Measurements from ENCODE around the gene R3HDM1.

R3HDM1 gene

DNA sequence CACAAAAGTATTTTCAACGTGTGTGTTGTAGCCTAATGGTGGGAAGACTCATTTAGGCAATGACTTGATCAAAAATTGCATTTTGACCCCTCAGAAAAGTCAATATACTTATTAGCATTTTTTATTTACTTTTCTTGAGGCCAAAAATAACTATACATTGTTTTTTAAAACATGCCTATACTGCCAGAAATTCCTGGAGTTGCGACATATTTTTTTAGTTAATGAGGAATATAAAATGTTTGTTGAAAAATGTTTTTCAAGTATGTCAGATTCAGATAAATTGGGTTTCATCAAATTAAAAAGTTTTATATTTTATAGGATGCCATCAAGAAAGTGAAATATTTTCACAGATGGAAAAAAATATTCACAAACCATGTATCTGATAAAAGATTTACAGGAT, 39.6 kb downstream of the R3HDM1 start:
- DNase-seq (ENCODE audit: extremely low read depth, low read depth) = no peak
- TF ChIP-seq, protein P1, sequence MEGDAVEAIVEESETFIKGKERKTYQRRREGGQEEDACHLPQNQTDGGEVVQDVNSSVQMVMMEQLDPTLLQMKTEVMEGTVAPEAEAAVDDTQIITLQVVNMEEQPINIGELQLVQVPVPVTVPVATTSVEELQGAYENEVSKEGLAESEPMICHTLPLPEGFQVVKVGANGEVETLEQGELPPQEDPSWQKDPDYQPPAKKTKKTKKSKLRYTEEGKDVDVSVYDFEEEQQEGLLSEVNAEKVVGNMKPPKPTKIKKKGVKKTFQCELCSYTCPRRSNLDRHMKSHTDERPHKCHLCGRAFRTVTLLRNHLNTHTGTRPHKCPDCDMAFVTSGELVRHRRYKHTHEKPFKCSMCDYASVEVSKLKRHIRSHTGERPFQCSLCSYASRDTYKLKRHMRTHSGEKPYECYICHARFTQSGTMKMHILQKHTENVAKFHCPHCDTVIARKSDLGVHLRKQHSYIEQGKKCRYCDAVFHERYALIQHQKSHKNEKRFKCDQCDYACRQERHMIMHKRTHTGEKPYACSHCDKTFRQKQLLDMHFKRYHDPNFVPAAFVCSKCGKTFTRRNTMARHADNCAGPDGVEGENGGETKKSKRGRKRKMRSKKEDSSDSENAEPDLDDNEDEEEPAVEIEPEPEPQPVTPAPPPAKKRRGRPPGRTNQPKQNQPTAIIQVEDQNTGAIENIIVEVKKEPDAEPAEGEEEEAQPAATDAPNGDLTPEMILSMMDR (IDR thresholded peaks at IDR 0.05; ENCODE audit: low read depth, low read length) = no peak

DNA sequence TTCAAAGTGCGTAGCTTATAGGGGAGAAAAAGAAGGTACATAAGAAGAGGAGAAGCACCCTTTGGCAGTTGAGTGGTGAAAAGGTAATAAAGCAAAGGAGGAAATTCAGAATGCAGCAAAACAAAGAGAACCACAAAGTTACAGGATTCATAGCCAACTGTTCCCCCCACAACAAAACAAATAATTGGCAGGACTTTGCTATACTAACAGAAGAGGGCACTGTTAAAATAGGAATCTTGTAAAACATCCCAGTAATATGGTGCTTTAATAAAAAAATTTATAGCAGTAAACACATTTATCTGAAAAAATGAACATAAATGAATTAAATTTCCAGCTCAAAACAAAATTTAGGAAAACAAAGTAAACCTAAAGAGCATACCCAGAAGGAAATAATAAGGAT, 42.3 kb downstream of the R3HDM1 start:
- DNase-seq (ENCODE audit: extremely low read depth, low read depth) = no peak
- TF ChIP-seq, protein P1 (IDR thresholded peaks at IDR 0.05; ENCODE audit: low read depth, low read length) = no peak

DNA sequence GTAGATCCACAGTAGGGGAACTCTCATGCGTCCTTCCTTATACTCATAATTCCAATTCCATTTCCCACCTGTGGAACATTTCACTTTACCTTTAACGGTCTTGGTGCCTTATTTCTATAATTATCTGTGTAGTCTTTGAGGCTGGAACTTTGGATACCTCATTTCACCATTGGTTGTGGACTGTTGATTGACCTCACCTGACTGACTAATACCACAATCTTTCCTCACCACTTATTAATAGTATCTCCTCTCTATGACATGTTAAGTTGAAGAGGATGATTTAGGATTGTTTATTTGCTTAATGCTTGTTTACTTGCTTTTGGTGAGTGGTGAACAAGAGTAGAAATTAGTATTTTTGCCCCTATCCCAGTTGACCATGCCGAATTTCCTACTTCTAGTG, 50.0 kb downstream of the R3HDM1 start:
- TF ChIP-seq, protein P1 (IDR thresholded peaks at IDR 0.05; ENCODE audit: low read depth, low read length) = no peak
- DNase-seq (ENCODE audit: extremely low read depth, low read depth) = no peak

DNA sequence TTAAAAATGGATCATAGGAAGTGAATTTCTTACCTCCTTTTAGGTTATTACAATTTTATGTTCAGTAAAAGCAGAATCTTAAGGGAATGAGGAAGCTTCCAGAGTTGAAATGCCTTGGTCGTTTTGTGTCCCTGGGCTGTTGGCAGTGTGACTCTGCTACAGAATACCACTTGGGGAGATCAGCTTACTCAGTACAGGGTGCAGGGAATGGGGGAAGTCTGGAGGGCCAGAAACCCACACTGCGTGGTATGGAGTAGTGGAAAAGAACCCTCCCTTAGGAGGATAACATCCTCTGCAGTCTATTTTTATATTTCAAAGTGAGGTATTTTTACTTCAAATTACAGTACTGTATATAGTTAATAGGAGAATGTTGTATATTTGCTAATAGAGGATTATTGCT, 51.1 kb downstream of the R3HDM1 start:
- TF ChIP-seq, protein P1 (IDR thresholded peaks at IDR 0.05; ENCODE audit: low read depth, low read length) = no peak
- no peak for DNase-seq (ENCODE audit: extremely low read depth, low read depth)

DNA sequence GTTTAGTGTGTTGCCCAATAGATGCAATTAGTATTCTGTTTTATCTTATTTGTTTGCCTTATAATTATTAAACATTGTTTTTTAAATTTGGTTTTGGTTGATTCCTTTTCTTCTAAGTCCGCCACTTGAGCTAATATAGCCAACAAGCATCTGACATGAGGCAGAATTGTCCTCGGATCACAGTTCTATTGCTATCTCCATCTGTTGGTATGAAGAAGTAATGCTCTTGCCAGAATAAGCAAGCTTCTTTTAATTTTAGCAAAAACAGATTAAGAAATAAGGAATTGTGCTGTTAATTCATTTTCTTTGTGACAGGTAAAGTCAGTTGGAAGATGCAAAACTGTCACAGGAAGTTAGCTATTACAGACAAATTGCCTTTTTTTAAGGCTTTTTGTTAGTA, 54.3 kb downstream of the R3HDM1 start:
- TF ChIP-seq, protein P1 (IDR thresholded peaks at IDR 0.05; ENCODE audit: low read depth, low read length) = peak; percentile 14; the same call in 1 of the 2 replicates

DNA sequence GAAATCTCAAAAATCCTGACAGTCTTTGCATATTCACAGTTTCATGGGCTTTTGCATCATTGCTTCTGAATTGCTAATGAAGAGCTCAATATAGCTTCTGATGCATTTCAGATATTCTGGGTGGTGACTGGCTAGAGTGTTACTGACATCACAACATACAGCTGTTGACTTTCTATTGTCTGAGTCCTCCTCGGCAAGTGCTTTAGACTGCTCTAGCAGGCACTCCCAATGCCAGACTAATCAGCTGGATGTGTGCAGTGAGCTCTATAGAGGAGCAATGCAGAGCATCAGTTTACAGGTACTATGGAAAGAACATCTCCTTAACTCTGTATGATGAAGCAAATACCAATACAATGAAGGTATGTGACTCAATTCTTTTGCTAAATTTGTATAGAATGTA, 54.9 kb downstream of the R3HDM1 start:
- DNase-seq (ENCODE audit: extremely low read depth, low read depth) = no peak
- TF ChIP-seq, protein P1 (IDR thresholded peaks at IDR 0.05; ENCODE audit: low read depth, low read length) = no peak

More for the DNA sequence above, 54.3 kb downstream of the R3HDM1 start:
- DNase-seq (ENCODE audit: extremely low read depth, low read depth) = no peak

DNA sequence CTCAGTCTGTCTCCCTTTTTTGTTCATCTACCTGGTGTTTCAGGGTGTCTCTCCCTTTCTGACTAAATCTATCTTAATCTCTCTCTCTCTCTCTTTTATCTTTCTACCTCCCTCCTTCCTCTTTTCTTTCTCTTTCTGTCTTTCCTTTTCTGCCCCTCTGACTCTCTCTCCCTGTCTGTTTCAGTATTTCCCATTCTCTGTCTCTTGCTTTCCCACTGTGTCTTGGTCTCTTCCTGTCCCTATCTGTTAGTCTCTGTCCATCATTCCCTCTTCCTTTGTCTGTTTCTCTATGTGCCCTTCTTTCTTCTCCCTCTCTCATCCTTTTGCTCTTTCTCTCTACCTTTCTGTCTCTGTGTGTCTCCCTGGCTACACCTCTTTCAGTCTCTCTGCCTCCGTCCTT, 56.7 kb downstream of the R3HDM1 start:
- TF ChIP-seq, protein P1 (IDR thresholded peaks at IDR 0.05; ENCODE audit: low read depth, low read length) = no peak
- no peak for DNase-seq (ENCODE audit: extremely low read depth, low read depth)

Measured in AG09319 (cell line).